SK-N-SH (cell line): ENCODE results near the gene CHRND. TPM values are rescaled to one million over a fixed set of nuclear protein-coding genes. Genes with fewer than 3 reads are reported as not detected.

ENCODE experiments used
- CTCF ChIA-PET: fragments of 300-600, 350-600 bp; formaldehyde crosslinking; extraction: SDS; loops from one replicate; lab custom pipeline; 2021; lab: Yijun Ruan, JAX
- POLR2A ChIA-PET: fragments of 350-600 bp; sonication (Branson Sonifier 250); formaldehyde crosslinking; extraction: SDS; loops from one replicate; lab custom pipeline; 2020; ENCODE audit warnings: antibody characterized with exemption, inconsistent platforms; lab: Yijun Ruan, JAX
- DNase-seq: peaks from one replicate; pipeline ENCODE4 v3.0.0; 2012
- H2AFZ ChIP-seq: fragments of 200-600 bp; sonication (generic); 2 replicates; pipeline ENCODE4 v1.8.1; 2016; ENCODE audit warnings: antibody characterized with exemption, mild to moderate bottlenecking, low read depth
- H3F3A ChIP-seq: fragments of 200-600 bp; sonication (generic); replicated peaks from 2 replicates; pipeline ENCODE3; 2016; ENCODE audit warnings: antibody characterized with exemption, mild to moderate bottlenecking; ENCODE audit not compliant: insufficient read depth
- H3K27ac ChIP-seq, 2 experiments: fragments of 200-500 bp in 1 of 2; fragments of 200-600 bp in 1 of 2; sonication (Bioruptor generic) in 1 of 2; sonication (generic), shearing (Covaris generic) in 1 of 2; 2 replicates each; pipeline versions ENCODE4 v1.5.1 to v1.6.1; 2014 to 2016; ENCODE audit warnings: low read depth in 2 of 2, inconsistent platforms in 1 of 2, low read length in 1 of 2, mild to moderate bottlenecking in 1 of 2, mixed read lengths in 1 of 2
- H3K27me3 ChIP-seq: fragments of 200-600 bp; sonication (generic), shearing (Covaris generic); 2 replicates; pipeline ENCODE4 v1.6.1; 2016; ENCODE audit warnings: mixed run types; ENCODE audit not compliant: insufficient read depth
- H3K36me3 ChIP-seq, 2 experiments: fragments of 200-500 bp in 1 of 2; fragments of 200-600 bp in 1 of 2; sonication (Bioruptor generic) in 1 of 2; sonication (generic) in 1 of 2; replicated peaks in 1 of 2; 2 replicates each; pipeline versions ENCODE3 to v1.5.1; 2014 to 2016; ENCODE audit warnings: low read length in 1 of 2, mild to moderate bottlenecking in 1 of 2; ENCODE audit not compliant: insufficient read depth in 2 of 2, control insufficient read depth in 1 of 2
- H3K4me1 ChIP-seq, 2 experiments: fragments of 200-500 bp in 1 of 2; fragments of 200-600 bp in 1 of 2; sonication (Bioruptor generic) in 1 of 2; sonication (generic), shearing (Covaris generic) in 1 of 2; 2 replicates each; pipeline versions ENCODE4 v1.5.1 to v1.6.1; 2014 to 2016; ENCODE audit warnings: low read depth in 1 of 2, low read length in 1 of 2, mixed run types in 1 of 2; ENCODE audit not compliant: insufficient read depth in 2 of 2, control insufficient read depth in 1 of 2
- H3K4me2 ChIP-seq: fragments of 200-600 bp; sonication (generic), shearing (Covaris generic); 2 replicates; pipeline ENCODE4 v1.6.1; 2017; ENCODE audit warnings: mixed run types
- H3K4me3 ChIP-seq, 2 experiments: fragments of 200-500 bp in 1 of 2; fragments of 200-600 bp in 1 of 2; sonication (Bioruptor generic) in 1 of 2; sonication (generic), shearing (Covaris generic) in 1 of 2; 2 replicates each; pipeline versions ENCODE4 v1.5.1 to v1.8.1; 2014 to 2016; ENCODE audit warnings: low read depth in 2 of 2, inconsistent platforms in 1 of 2, low read length in 1 of 2, mild to moderate bottlenecking in 1 of 2, mixed read lengths in 1 of 2, moderate library complexity in 1 of 2
- H3K79me2 ChIP-seq: fragments of 200-600 bp; sonication (generic); 2 replicates; pipeline ENCODE4 v1.8.1; 2017; ENCODE audit warnings: mild to moderate bottlenecking; ENCODE audit not compliant: insufficient read depth
- H3K9ac ChIP-seq: fragments of 200-600 bp; sonication (generic); 2 replicates; pipeline ENCODE4 v1.6.1; 2017; ENCODE audit warnings: mixed run types
- H3K9me2 ChIP-seq: fragments of 200-600 bp; sonication (generic); 2 replicates; pipeline ENCODE4 v1.6.1; 2017; ENCODE audit warnings: mixed run types
- H3K9me3 ChIP-seq: fragments of 200-600 bp; sonication (generic); 2 replicates; pipeline ENCODE4 v1.6.1; 2017; ENCODE audit warnings: mixed run types, mild to moderate bottlenecking, moderate library complexity
- H4K20me1 ChIP-seq: fragments of 200-600 bp; sonication (generic); 2 replicates; pipeline ENCODE4 v1.6.1; 2017; ENCODE audit warnings: mild to moderate bottlenecking, mixed run types; ENCODE audit not compliant: insufficient read depth
- CHD2 ChIP-seq: fragments of 150-350 bp; IDR thresholded peaks from 2 replicates; pipeline ENCODE4 v1.6.1; 2018; ENCODE audit warnings: low read length; ENCODE audit not compliant: partially characterized antibody
- ELF1 ChIP-seq: IDR thresholded peaks from 2 replicates; pipeline ENCODE4 v1.4.0; 2012
- EZH2phosphoT487 ChIP-seq: fragments of 200-600 bp; sonication (generic); IDR thresholded peaks from 2 replicates; pipeline ENCODE4 v1.6.1; 2017; ENCODE audit warnings: low read depth, mixed run types, mild to moderate bottlenecking, antibody characterized with exemption, moderate library complexity, borderline replicate concordance
- FOXJ3 ChIP-seq: sonication (generic); formaldehyde crosslinking; IDR thresholded peaks from 2 replicates; pipeline ENCODE4 v1.5.1; 2020; ENCODE audit warnings: mild to moderate bottlenecking, missing genetic modification reagents
- FOXM1 ChIP-seq: IDR thresholded peaks from 2 replicates; pipeline ENCODE4 v1.4.0; 2012; ENCODE audit warnings: low read depth, mild to moderate bottlenecking
- IRF3 ChIP-seq: fragments of 150-350 bp; IDR thresholded peaks from 2 replicates; pipeline ENCODE4 v1.6.1; 2016; ENCODE audit warnings: mild to moderate bottlenecking, low read depth, low read length
- JUND ChIP-seq: IDR thresholded peaks from 2 replicates; pipeline ENCODE4 v1.4.0; 2012
- MAX ChIP-seq: IDR thresholded peaks from 2 replicates; pipeline ENCODE4 v1.4.0; 2012; ENCODE audit warnings: low read depth
- NFIC ChIP-seq: IDR thresholded peaks from 2 replicates; pipeline ENCODE4 v1.4.0; 2012; ENCODE audit warnings: borderline replicate concordance
- PBX3 ChIP-seq: IDR thresholded peaks from 2 replicates; pipeline ENCODE4; 2012
- POLR2AphosphoS5 ChIP-seq: IDR thresholded peaks from 2 replicates; pipeline ENCODE4 v1.6.1; 2012; ENCODE audit warnings: low read depth, low read length
- RAD21 ChIP-seq: IDR thresholded peaks from 2 replicates; pipeline ENCODE4 v1.6.1; 2012; ENCODE audit warnings: mild to moderate bottlenecking, low read length
- SIN3A ChIP-seq: IDR thresholded peaks from 2 replicates; pipeline ENCODE4 v1.6.1; 2012; ENCODE audit warnings: low read depth, mild to moderate bottlenecking, low read length, moderate library complexity, borderline replicate concordance
- TAF1 ChIP-seq: IDR thresholded peaks from 2 replicates; pipeline ENCODE4 v1.6.1; 2012; ENCODE audit warnings: low read depth, mild to moderate bottlenecking, low read length, moderate library complexity, borderline replicate concordance
- TCF12 ChIP-seq: IDR thresholded peaks from 2 replicates; pipeline ENCODE4 v1.4.0; 2012
- USF2 ChIP-seq: fragments of 150-350 bp; IDR thresholded peaks from 2 replicates; pipeline ENCODE4 v1.6.1; 2017; ENCODE audit warnings: antibody characterized with exemption, low read length, low read depth, borderline replicate concordance
- YY1 ChIP-seq: IDR thresholded peaks from 2 replicates; pipeline ENCODE4 v1.4.0; 2012; ENCODE audit warnings: low read depth, mild to moderate bottlenecking
- ZBTB33 ChIP-seq: IDR thresholded peaks from 2 replicates; pipeline ENCODE4 v1.4.0; 2012; ENCODE audit warnings: low read depth, borderline replicate concordance
- WGBS: methylation state at CpG from one replicate; pipeline ENCODE4 v1.1.6; 2017; ENCODE audit warnings: low lambda C conversion rate; 5-methylcytosine and 5-hydroxymethylcytosine counted together
- polyA plus RNA-seq, 3 experiments: library from polyadenylated mRNA; depleted of rRNA; stranded (reverse); fragments of >200 nt; gene quantifications; 2 replicates each; pipeline ENCODE4 v1.2.3, GENCODE V29; 2012

The CHRND gene
- polyA plus RNA-seq, 1 of the 3 experiments (the other 2 are of a cell fraction), result 0.12 TPM

- no peak overlapping the region for H2AFZ ChIP-seq
- H3K4me2 ChIP-seq, result no peak overlapping the region
- 85% methylated on average over 8 of the region's 8 CpGs for WGBS
- no peak overlapping the region for H3K9ac ChIP-seq
- peaks cover 16% of the 10 kb centered on the region; the same call in 1 of the 2 replicates for H3K79me2 ChIP-seq
- no peak overlapping the region for H3K4me3 ChIP-seq
- no peaks in the 10 kb centered on the region; the same call in 1 of the 2 replicates for H4K20me1 ChIP-seq
- H3K4me1 ChIP-seq, result no peaks in the 10 kb centered on the region
- no peaks in the 10 kb centered on the region for H3K9me3 ChIP-seq
- no peaks in the 10 kb centered on the region for H3K9me2 ChIP-seq
- H3K27me3 ChIP-seq, result no peaks in the 10 kb centered on the region
- TF ChIP-seq MAX (no peak), FOXJ3 (no peak), PBX3 (no peak), ZBTB33 (no peak), TAF1 (no peak), RAD21 (no peak), POLR2AphosphoS5 (no peak), FOXM1 (no peak), ELF1 (no peak), IRF3 (no peak), USF2 (no peak), EZH2phosphoT487 (no peak), SIN3A (no peak), NFIC (no peak), TCF12 (no peak), CHD2 (no peak), JUND (no peak), YY1 (no peak)
- POLR2A ChIA-PET, result no interaction called here
- CTCF ChIA-PET, result interaction anchor here (0.9 kb wide), 1 partner anchor 18 kb away, joined by 3 read pairs; no protein-coding TSS in a partner anchor
- DNase-seq, result no peak
- H3K27ac ChIP-seq, result no peak overlapping the region
- no peaks in the 10 kb centered on the region for H3F3A ChIP-seq
- H3K36me3 ChIP-seq, result peaks cover 66 to 69% of the 10 kb centered on the region in 2 experiments
Measured at GRCh38 chr2:232562515-232563151, 36.7 kb downstream of the CHRND start.
